CD4-positive, alpha-beta T cell treated with Interleukin-15 for 4 hours (primary cell): Measurements from ENCODE around the gene DET1.
"Not testable (repeated sequence)": the region's sequence is repeated elsewhere in the genome, so short reads cannot be mapped to it uniquely, and the experiment has no call there.

Source experiments
- DNase-seq: peaks from one replicate; pipeline ENCODE4 v3.0.0-alpha.2; 2020; ENCODE audit warnings: low spot score

Gene DET1

DNA sequence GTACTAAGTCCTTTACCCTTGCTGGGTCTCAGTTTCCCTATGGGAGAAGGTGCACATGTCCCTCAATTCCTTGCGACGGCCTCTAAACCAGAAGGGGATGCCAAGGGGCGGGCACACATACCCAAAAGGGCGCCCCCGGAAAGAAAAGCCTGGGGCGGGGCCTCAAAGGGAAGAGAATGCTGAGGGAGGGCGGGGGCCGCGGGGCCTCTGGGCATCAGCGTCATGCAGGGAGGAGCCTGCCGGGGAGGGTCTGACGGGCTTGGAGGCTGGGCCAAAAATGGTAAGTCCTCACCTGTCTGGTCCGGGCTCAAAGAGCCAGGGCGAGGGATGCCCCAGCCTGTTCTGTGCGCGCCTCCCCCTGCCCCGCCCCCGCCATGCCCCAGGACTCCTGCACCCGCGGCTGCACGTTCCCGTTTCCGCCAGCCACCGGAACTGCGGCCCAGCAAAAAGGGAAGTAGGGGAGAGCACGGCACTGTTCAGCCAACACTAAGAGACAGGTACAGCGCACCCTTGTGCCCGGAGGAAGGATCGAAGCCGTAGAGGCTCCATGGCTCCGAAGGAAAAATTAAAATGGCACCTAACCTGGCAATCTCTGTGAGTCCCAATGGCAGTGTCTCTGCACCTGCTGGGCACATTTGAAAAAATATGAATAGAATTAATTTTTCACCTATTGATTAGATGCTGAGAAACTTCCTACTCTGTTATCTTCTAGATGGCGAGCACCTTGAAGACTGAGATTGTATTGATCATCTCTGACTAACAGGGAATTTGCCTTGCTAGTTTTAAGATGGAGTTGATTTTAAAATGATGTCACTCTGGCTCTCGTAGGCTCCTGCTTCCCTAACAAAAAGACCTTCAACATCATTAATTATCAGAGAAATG lies at the start of gene DET1:
Gene DET1, minus strand, starts transcription at position 434 of the 882 bp plus-strand sequence. CDS start 14,976 bp downstream, outside the sequence.
- DNase-seq = peak; percentile 96

DNA sequence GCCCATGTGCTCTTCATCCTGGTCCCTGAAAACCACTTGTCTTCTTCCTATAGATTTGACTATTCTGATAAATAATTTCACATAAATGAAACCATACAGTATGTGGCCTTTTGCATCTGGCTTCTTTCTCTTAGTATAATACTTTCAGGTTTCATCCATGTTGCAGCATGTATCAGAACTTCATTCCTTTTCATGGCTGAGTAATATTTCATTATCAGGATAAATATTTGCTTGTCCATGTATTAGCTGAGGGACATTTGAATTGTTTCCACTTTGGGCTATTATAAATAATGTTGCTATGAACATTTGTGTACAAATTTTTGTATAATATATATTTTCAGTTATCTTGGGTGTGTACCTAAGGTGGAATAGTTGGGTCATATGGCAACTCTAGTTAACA lies 44.9 kb upstream of the DET1 start:
- no peak for DNase-seq

DNA sequence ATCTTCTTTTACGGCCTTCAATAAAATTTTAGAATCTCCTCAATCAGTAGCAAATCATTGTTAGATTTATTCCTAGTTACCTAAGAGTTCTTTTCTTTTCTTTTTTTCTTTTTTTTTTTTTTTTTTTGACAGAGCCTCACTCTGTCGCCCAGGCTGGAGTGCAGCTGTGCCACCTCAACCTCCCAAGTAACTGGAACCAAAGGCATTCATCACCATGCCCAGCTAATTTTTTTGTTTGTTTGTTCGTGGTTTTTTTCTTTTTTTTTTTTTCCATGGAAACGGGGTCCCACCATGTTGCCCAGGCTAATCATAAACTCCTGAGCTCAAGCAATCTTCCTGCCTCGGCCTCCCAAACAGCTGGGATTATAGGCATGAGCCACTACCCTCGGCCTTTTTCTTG lies 44.3 kb upstream of the DET1 start:
- DNase-seq = no peak

DNA sequence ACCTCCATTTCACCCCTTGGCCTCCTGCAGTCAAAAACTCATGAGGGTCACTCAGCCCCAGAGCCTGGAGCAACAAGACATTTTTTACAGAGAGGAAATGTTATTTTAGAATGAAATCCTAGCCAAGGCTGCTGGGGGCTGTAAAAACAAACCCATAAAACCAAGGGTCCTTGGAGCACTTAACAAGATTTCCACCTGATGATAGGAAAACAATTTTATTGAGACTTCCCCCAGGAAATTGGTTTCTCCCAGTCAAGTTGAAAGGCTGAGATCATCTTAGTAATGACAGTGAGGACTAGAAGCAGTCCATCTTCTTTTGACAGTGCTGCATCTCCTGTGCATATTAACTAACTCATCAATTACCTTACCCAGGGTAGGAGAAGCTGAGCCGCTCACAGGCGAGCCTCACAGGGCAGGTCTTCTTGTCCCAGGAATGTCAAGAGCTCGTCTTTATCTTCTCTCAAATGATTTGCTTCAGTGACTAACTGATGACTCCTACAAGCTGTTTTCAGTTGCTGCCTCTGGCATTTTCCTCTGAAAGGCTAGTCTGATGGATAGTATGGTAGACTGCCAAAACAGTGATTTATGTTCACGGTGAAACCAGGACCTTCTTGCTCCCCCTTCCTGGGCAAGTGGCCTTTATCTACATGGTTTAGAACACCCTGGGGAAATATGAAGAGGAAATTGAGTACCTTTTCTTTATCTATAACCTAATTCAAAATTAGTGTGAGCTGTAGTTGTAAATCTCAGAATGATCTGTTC lies 40.1 kb upstream of the DET1 start:
- DNase-seq = no peak

DNA sequence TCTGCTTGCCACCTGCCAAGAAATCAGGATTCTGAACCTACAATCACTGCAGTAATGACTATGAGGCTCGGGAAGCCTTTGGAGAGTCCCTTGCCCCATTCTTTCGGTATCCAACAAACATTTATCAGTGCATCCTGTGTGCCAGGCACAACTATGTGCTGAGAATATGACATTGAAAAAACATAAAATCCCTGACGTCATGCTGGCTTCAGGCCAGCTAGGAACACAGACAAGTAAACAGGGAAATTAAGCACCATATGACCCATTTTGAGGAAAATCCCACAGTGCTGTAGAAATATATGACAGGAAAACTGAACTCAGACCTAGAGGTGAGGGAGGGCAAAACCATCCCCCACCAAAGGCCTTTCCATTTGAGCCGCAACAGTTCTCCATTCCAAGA lies 34.1 kb upstream of the DET1 start:
- no peak for DNase-seq

DNA sequence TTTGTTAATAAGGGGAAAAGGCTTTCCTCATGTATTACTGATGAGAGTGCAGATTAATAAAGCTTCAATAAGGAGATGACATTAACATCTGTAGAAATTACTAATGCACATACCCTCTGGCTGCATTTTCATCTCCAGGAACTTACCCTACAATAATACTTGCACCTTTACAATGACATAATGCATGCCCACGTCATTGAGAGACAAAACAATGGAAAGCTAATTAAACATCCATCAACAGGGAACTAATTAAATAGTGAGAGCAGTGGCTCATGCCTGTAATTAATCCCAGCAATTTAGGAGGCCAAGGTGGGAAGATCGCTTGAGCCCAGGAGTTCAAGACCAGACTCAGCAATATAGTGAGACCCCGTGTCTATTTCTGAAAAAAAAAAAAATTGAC lies 32.8 kb upstream of the DET1 start:
- DNase-seq = no peak

DNA sequence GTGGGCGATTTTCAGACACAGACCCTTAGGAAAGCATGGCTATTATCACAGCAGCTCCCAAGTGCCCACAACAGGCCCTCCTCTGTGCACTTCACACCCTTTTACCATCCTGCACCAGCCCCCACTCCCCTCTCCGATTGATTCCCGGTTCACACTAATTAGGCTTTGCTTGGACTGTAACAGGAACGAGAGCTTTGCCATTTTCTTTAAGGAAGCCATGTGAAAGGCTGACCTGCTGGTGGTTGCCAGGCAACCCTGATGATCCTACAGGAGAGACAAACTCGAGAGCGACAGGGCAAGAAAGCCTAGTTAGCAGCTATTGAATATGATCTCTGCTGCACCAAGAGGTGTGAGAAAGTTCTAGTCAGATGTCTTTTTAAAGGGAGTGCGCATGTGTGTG lies 28.2 kb upstream of the DET1 start:
- DNase-seq = no peak

DNA sequence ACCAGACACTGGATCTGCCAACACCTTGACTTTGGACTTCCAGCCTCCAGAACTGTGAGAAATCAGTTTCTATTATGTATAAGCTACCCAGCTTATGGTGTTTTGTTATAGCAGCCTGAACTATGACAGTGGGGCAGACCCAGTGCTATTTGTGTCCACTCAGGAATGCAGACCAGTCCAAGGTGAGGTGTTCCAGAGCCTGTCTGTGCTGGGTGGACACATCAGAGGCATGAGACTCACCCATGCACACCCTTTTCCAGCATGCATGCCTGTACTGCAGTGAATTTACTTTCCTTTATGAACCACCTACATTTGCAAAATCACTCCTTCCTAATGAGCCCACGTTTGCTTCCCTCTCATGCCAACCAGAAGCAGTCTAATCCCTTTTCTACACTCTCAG lies 27.6 kb upstream of the DET1 start:
- no peak for DNase-seq

DNA sequence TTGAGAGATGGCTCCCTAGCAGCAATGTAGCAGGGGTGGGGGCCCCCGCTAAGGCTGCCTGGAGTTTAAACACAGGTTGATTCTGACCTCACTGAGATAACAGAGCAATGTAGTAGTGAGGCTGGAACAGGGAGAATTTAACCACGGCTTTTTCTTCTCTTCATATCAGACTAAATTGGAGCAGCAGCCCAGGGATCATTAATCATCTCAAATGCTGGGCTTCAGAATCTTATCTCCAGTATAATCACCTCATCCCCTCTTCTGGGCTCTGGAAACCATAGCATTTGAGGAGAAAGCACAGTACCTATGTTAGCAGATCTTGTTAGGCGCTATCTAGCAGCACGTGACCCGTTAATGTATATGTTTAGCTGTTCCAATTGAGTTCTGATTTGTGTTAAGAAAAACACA lies 25.4 kb upstream of the DET1 start:
- no peak for DNase-seq

DNA sequence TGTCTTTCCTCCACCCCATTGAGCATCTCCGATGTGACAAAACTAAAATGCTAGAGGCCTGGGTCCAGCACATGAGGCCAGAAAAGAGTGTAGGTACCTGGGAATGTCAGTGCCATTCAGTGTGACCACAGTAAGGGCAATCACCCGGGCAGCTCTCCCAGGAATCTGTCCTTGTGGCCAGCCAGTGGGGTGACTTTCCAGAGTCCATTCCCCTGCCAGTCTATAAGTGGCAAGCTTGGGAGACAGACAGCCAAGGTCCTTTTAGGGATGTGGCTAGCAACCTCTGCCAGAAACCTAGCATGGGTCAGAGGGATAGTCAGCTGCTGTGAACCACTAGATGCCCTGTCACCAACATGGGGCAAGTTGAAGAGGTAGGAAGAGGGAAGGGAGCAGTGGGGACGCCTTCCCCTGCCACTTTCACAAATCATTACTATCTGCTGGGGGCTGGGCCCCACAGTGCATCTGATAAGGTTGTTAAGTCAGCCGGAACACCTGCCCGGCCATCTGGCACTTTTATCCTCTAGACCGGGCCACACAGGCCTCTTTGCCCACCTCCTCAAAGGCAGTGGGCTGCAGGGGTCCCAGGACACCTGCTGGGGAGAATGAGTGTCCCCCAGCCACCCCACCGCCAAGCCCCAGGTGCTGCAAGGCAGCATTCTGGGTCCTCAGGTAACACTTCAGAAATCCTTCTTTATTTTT lies 24.8 kb upstream of the DET1 start:
- DNase-seq = no peak

DNA sequence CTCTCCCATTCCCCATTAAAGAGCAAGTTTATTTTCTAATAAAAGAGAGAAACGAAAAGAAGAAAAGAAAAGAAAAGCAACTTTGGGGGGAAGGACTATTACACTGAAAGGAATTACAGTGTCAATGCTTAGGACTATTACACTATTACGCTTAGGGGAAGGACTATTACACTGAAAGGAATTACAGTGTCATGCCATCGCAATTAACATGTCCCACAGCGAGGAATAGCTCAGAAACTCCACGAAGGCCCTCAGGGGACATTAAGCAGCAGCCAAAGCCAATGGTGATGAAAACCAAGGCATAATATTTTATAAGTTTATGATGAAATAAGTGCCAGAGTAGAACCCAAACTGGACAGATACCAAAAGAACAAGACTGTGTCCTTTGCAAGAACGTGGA lies 22.1 kb upstream of the DET1 start:
- DNase-seq = no peak

DNA sequence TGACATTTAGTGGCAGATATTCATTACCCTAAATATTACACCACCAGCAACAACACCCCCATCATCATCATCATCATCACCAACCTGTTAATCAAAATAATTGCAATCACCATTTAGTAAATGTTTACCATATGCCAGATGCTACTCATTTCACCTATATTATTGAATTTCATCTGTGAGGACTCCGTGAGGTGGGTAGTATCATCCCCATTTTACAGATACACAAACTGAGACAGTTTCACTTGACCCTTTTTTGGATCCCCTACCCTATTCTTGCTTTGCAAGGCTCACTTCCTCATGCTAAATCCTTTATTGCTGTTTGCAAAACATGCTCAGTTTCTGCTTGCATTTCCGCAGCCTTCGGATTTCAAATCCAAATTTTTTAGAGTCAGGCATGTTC lies 18.3 kb upstream of the DET1 start:
- no peak for DNase-seq

DNA sequence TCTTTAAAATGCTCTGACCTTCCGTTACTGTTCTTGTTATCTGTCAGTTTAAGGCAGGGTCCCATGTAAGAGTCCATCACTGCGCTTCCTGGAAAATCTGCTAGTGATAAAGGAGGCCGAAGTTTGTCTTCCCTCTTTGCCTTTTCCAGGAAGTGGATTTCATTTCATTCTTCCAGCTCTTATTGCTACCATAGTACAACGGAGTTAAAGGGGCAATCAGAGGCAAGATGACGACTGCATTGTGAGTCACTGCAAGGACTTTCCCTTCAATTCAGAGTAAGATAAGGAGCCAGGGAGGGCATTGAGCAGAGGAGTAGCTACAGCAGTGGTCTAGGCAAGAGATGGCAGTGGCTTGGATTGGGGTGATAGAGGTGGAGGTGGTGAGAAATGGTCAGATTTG lies 17.2 kb upstream of the DET1 start:
- no peak for DNase-seq

DNA sequence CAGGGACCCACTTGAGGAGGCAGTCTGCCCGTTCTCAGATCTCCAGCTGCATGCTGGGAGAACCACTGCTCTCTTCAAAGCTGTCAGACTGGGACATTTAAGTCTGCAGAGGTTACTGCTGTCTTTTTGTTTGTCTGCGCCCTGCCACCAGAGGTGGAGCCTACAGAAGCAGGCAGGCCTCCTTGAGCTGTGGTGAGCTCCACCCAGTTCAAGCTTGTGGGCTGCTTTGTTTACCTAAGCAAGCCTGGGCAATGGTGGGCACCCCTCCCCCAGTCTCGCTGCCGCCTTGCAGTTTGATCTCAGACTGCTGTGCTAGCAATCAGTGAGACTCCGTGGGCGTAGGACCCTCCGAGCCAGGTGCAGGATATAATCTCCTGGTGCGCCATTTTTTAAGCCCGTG lies 13.1 kb upstream of the DET1 start:
- DNase-seq = not testable (repeated sequence)

DNA sequence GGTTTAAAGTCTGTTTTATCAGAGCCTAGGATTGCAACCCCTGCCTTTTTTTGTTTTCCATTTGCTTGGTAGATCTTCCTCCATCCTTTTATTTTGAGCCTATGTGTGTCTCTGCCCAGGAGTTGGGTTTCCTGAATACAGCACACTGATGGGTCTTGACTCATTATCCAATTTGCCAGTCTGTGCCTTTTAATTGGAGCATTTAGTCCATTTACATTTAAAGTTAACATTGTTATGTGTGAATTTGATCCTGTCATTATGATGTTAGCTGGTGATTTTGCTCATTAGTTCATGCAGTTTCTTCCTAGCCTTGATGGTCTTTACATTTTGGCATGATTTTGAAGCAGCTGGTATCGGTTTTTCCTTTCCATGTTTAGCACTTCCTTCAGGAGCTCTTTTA lies 11.5 kb upstream of the DET1 start:
- DNase-seq = not testable (repeated sequence)

DNA sequence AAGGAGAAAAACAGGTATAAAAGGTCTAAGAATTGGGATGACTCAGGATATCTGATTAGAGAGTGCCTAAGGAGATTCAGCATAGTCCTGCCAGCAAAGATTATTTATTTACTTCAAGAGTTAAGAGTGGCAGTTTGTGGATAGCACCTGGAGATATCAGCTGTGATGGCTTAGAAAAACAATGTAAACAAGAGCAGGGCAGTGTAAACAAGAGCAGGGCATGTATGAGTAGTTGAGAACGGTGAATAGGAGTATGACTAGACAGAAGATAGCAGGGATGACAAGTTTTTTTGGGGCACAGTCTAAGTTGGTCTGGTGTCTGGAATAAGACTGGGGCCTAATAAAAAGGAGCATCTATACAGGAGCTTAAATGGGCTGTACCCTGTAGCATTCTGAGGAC lies 1.5 kb upstream of the DET1 start:
- DNase-seq = not testable (repeated sequence)

DNA sequence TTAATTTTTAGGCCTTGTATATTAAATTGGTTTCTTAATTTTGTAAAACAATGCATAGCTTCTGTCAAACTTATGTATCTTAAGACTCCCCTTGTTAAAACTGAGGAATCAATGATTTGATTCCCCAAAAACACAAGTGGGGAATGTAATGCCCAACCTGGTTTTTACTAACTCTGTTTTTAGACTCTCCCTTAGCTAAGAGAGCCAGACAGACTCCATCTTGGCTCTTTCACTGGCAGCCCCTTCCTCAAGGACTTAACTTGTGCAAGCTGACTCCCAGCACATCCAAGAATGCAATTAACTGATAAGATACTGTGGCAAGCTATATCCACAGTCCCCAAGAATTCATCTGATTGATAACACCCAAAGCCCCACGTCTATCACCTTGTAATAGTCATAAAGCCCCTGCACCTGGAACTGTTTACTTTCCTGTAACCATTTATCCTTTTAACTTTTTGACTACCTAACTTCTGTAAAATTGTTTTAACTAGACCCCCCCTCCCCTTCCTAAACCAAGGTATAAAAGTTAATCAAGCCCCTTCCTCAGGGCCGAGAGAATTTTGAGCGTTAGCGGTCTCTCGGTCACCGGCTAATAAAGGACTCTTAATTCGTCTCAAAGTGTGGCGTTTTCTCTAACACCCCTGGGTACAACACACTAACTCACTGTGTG lies 768 bp downstream of the DET1 start:
- DNase-seq = not testable (repeated sequence)

DNA sequence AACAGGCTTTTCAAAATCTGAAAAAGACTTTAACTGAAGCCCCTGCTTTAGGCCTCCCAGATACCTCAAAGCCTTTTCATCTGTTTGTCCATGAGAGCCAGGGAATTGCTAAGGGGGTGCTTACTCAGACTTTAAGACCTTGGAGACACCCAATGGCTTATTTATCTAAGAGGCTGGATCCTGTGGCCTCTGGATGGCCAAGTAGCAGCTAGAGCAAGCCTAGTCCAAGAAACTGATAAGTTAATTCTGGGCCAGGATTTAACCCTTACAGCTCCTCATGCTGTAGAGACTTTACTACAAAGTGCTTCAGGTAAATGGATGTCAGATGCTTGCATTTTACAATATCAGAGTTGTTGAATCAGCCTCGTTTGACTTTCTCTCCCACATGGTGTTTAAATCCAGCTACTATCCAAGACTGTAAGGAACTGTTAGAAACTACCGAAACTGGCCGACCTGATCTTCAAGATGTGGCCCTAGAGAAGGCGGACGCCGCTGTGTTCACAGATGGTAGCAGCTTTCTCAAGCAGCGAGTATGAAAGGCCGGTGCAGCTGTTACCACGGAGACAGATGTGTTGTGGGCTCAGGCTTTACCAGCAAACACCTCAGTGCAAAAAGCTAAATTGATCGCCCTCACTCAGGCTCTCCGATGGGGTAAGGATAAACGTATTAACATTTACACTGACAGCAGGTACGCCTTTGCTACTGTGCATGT lies 3.3 kb downstream of the DET1 start:
- no peak for DNase-seq

DNA sequence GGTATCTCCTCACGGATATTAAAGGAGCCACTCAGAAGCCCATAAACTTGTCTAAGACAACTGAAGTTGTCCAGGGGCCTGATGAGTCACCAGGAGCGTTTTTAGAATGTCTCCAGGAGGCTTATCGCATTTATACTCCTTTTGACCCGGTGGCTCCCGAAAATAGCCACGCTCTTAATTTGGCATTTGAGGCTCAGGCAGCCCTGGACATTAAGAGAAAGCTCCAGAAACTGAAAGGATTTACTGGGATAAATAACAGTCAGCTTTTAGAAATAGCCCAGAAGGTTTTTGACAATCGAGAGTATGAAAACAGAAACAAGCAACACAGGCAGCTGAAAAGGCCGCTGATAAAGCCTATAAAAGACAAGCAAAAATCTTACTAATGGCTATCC lies 4.1 kb downstream of the DET1 start:
- DNase-seq = no peak

DNA sequence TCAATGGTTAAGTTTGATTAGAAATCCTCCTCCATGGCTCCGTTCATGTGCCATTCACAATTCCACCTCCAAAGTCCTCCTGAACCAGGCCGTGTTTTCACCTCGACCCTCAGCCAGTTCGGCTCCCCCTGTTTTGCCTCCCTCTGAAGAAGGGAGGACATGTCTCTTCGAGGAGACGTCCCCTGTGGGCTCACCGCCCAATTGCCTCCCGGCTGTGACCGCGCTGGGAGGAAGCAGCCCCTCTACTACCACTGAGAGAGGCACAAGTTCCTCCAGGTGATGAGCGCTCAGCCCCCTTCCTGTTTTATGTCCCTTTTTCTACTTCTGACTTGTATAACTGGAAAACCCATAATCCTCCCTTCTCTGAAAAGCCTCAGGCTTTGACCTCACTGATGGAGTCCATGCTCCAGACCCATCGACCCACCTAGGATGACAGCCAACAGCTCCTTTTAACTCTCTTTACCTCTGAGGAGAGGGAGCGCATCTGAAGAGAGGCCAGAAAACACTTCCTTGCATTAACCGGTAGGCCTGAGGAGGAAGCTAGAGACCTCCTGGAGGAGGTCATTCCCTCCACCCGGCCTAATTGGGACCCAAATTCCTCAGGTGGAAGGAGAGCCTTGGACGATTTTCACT lies 4.7 kb downstream of the DET1 start:
- DNase-seq = no peak

DNA sequence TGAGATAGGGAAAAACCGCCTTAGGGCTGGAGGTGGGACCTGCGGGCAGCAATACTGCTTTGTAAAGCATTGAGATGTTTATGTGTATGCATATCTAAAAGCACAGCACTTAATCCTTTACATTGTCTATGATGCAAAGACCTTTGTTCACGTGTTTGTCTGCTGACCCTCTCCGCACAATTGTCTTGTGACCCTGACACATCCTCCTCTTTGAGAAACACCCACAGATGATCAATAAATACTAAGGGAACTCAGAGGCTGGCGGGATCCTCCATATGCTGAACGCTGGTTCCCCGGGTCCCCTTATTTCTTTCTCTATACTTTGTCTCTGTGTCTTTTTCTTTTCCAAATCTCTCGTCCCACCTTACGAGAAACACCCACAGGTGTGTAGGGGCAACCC lies 5.4 kb downstream of the DET1 start:
- DNase-seq = not testable (repeated sequence)
